Sigmoid colon (tissue), 7 donors: ENCODE measurements around the gene TUB. TPM values are rescaled to one million over a fixed set of nuclear protein-coding genes. Genes with fewer than 3 reads are reported as not detected.

ENCODE experiments used
- DNase-seq: peaks from one replicate; pipeline ENCODE4 v3.0.0-alpha.2; 2019
- H3K27ac ChIP-seq, 4 donors: fragments of 200-600 bp; sonication (generic); one replicate each; pipeline ENCODE4 v1.5.1; 2016 to 2019; ENCODE audit warnings: mild to moderate bottlenecking in 1 of 4
- H3K27me3 ChIP-seq, 3 donors: fragments of 200-600 bp; sonication (generic); one replicate each; pipeline ENCODE4 v1.5.1; 2019; ENCODE audit warnings: mild to moderate bottlenecking in 1 of 3
- H3K36me3 ChIP-seq, 4 donors: fragments of 200-600 bp; sonication (generic); one replicate each; pipeline ENCODE4 v1.5.1; 2016 to 2019
- H3K4me1 ChIP-seq, 4 donors: fragments of 200-600 bp; sonication (generic); one replicate each; pipeline ENCODE4 v1.5.1; 2017 to 2019
- H3K4me3 ChIP-seq, 4 donors: fragments of 200-600 bp; sonication (generic); one replicate each; pipeline ENCODE4 v1.5.1; 2017 to 2019; ENCODE audit warnings: mild to moderate bottlenecking in 2 of 4, moderate library complexity in 1 of 4
- H3K9me3 ChIP-seq, 4 donors: fragments of 200-600 bp in 3 of 4; sonication (generic) in 3 of 4; one replicate each; pipeline versions ENCODE4 v1.5.1 to v1.6.1; 2013 to 2019
- CTCF ChIP-seq, 4 experiments: fragments of 450-650 bp in 3 of 4; fragments of 200-600 bp in 1 of 4; IDR thresholded peaks; one replicate each; pipeline ENCODE4 v1.5.1; 2016 to 2019; ENCODE audit warnings: antibody characterized with exemption in 4 of 4, mild to moderate bottlenecking in 3 of 4, moderate library complexity in 2 of 4
- EP300 ChIP-seq, 4 donors: sonication (generic); formaldehyde crosslinking; IDR thresholded peaks; one replicate each; pipeline ENCODE4 v1.6.1; 2017; ENCODE audit warnings: antibody characterized with exemption in 4 of 4
- POLR2A ChIP-seq, 2 donors: fragments of 450-650 bp; IDR thresholded peaks; one replicate each; pipeline ENCODE4 v1.6.1; 2016; ENCODE audit warnings: antibody characterized with exemption in 2 of 2, mild to moderate bottlenecking in 2 of 2, moderate library complexity in 2 of 2
- POLR2AphosphoS5 ChIP-seq, 4 donors: sonication (generic); formaldehyde crosslinking; IDR thresholded peaks; one replicate each; pipeline ENCODE4 v1.6.1; 2017; ENCODE audit warnings: antibody characterized with exemption in 4 of 4
- WGBS, 2 donors: extraction: QIAGEN DNeasy Blood & Tissue Kit; methylation state at CpG; one replicate each; pipeline ENCODE4 v1.1.7; 2013; 5-methylcytosine and 5-hydroxymethylcytosine counted together
- intact Hi-C: fragments of 100-400 bp; cut with DNase I; formaldehyde crosslinking; loops from one replicate; pipeline ENCODE4 v1.15.1; 2023
- polyA plus RNA-seq, 3 donors: library from polyadenylated mRNA; stranded (reverse); fragments of 200-250 nt; gene quantifications; one replicate each; pipeline ENCODE4 v1.2.3, GENCODE V29; 2013
- total RNA-seq, 4 donors: library from RNA; depleted of rRNA; stranded (reverse); fragments of >200 nt; gene quantifications; one replicate each; pipeline ENCODE4 v1.1.0, GENCODE V29; 2016
- donor health status: healthy with polysubstance abuse.
- donor health status: Bipolar disorder and iron deficiency.
- donor health status: healthy.

The TUB gene
- total and polyA plus RNA-seq, 7 donors: 0.23 to 18.3 (median 6.7) TPM

DNA sequence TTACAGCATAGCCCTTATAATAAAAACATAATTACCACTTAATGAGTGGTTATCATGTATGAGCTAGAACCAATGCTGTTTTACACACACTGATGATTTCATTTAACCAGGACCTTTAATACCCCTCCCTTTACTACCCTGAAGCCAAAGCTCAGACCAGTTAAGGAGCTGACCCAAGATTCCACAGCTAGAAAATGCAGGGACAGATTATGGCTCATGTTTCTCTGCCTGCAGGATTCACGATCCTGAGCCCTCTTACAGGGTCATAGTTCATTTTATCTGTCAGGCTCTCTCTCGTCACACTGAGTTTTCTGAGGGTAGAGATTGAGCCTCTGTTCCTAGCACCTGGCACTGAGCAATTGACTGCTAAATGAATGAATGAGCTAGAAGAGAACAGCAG is 27.4 kb downstream of the TUB start:
- TF ChIP-seq POLR2AphosphoS5 (IDR thresholded peaks at IDR 0.05) (no peak), EP300 (IDR thresholded peaks at IDR 0.05) (no peak), POLR2A (IDR thresholded peaks at IDR 0.05) (no peak), CTCF (IDR thresholded peaks at IDR 0.05) (no peak)
- DNase-seq: no peak
- Histone ChIP-seq H3K4me1 (peaks cover 0 to 19% (median 12%) of the 10 kb centered on the region in 4 donors), H3K36me3 (peaks cover 0 to 64% (median 4%) of the 10 kb centered on the region in 4 donors), H3K27ac (no peak overlapping the region), H3K27me3 (no peaks in the 10 kb centered on the region), H3K9me3 (no peaks in the 10 kb centered on the region), H3K4me3 (no peak overlapping the region)
- intact Hi-C loops: no loop called here
- WGBS, 2 donors: 46 to 90% methylated on average over 2 of the region's 2 CpGs

- intact Hi-C loops: no loop called here
- Histone ChIP-seq H3K36me3 (peaks cover 0 to 53% (median 0%) of the 10 kb centered on the region in 4 donors), H3K27me3 (no peaks in the 10 kb centered on the region), H3K9me3 (no peaks in the 10 kb centered on the region), H3K4me1 (peaks cover 0 to 21% (median 12%) of the 10 kb centered on the region in 4 donors), H3K4me3 (no peak overlapping the region), H3K27ac (no peak overlapping the region)
- TF ChIP-seq POLR2AphosphoS5 (IDR thresholded peaks at IDR 0.05): no peak
- no peak for TF ChIP-seq EP300 (IDR thresholded peaks at IDR 0.05)
- TF ChIP-seq POLR2A (IDR thresholded peaks at IDR 0.05): no peak
- TF ChIP-seq CTCF (IDR thresholded peaks at IDR 0.05): no peak
- no peak for DNase-seq
These were observed 28.7 kb downstream of the TUB start for GRCh38 chr11:8109675-8110074.

DNA sequence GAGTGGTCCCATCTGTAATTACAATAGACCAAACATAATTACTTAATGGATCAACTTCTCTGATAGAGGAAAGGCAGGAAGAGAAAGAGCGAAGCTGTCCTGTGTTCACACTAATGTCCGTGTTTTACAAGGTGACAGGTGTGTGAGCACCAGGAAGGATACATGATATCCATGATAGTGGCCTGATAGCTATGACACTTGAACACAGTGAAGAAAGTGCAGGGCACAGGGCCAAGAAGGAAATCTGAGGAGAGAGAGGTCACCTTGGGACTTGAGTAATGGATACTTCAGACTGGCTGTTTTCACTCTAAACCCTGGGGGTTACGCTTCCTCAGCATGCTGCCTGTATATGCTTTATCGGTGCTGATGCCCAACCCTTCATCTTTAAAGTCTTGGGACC is 29.4 kb downstream of the TUB start:
- Histone ChIP-seq H3K4me1 (peaks cover 0 to 21% (median 12%) of the 10 kb centered on the region in 4 donors), H3K27ac (peak overlapping the region in 1 of 4 donors; percentile 45), H3K36me3 (peaks cover 0 to 47% (median 0%) of the 10 kb centered on the region in 4 donors), H3K4me3 (no peak overlapping the region), H3K27me3 (no peaks in the 10 kb centered on the region), H3K9me3 (no peaks in the 10 kb centered on the region)
- 74 to 88% methylated on average over 4 of the region's 4 CpGs for WGBS, 2 donors
- TF ChIP-seq POLR2A (IDR thresholded peaks at IDR 0.05) (no peak), POLR2AphosphoS5 (IDR thresholded peaks at IDR 0.05) (no peak), CTCF (IDR thresholded peaks at IDR 0.05) (no peak), EP300 (IDR thresholded peaks at IDR 0.05) (no peak)
- intact Hi-C loops: no loop called here
- no peak for DNase-seq

DNA sequence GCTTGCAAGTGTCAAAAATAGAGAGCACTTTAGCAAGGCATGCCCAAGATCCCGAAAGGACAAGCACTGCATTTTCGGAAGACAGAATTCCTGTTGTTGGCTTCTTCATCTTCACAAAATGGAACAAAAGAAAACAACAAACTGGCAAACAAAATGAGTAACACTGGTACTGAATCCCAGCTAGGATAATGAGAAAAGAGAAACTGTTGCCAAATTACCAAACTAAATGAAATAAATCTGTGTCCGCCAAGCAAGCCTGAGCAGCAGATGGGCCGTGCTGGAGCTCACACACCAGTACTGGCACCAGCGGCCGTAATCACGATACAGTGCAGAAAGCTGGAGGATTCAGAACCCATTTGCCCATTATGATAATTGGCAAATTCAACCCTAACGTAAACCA is 30.6 kb downstream of the TUB start:
- no peak for TF ChIP-seq POLR2AphosphoS5 (IDR thresholded peaks at IDR 0.05)
- TF ChIP-seq POLR2A (IDR thresholded peaks at IDR 0.05): no peak
- no peak for TF ChIP-seq CTCF (IDR thresholded peaks at IDR 0.05)
- TF ChIP-seq EP300 (IDR thresholded peaks at IDR 0.05): no peak
- 77 to 90% methylated on average over 8 of the region's 8 CpGs for WGBS, 2 donors
- H3K4me3 ChIP-seq: no peak overlapping the region
- intact Hi-C loops: no loop called here
- no peaks in the 10 kb centered on the region for H3K9me3 ChIP-seq
- H3K4me1 ChIP-seq: peaks cover 0 to 21% (median 12%) of the 10 kb centered on the region in 4 donors
- H3K27ac ChIP-seq: peak overlapping the region in 1 of 4 donors; percentile 45
- no peaks in the 10 kb centered on the region for H3K27me3 ChIP-seq
- no peak for DNase-seq
- peaks cover 0 to 35% (median 0%) of the 10 kb centered on the region in 4 donors for H3K36me3 ChIP-seq

GRCh38 chr11:8122173-8122764 is 41.3 kb downstream of the TUB start:
- WGBS, 2 donors: 82 to 98% methylated on average over 1 of the region's 1 CpG

More at GRCh38 chr11:8122173-8122764, 41.3 kb downstream of the TUB start:
- no peaks in the 10 kb centered on the region for H3K27me3 ChIP-seq
- TF ChIP-seq CTCF (IDR thresholded peaks at IDR 0.05) (no peak), POLR2AphosphoS5 (IDR thresholded peaks at IDR 0.05) (no peak), POLR2A (IDR thresholded peaks at IDR 0.05) (no peak), EP300 (IDR thresholded peaks at IDR 0.05) (no peak)
- no peaks in the 10 kb centered on the region for H3K4me1 ChIP-seq
- intact Hi-C loops: no loop called here
- H3K9me3 ChIP-seq: no peaks in the 10 kb centered on the region
- H3K4me3 ChIP-seq: no peak overlapping the region
- peaks cover 0 to 10% (median 0%) of the 10 kb centered on the region in 4 donors for H3K36me3 ChIP-seq
- no peak overlapping the region for H3K27ac ChIP-seq
- no peak for DNase-seq
